HEK293 (cell line): ENCODE results near the gene ZFP91.
A peak's percentile ranks its signal among the peaks of the same experiment; 100 is the strongest.

Experiments used
- GFI1B ChIP-seq: fragments of 450-650 bp; formaldehyde crosslinking; IDR thresholded peaks from 2 replicates; pipeline ENCODE4 v1.5.1; 2016; ENCODE audit warnings: missing biosample characterization, missing genetic modification characterization
- GLI2 ChIP-seq: fragments of 450-650 bp; formaldehyde crosslinking; IDR thresholded peaks from 2 replicates; pipeline ENCODE4; 2017; ENCODE audit warnings: missing biosample characterization, missing genetic modification characterization, low read depth, borderline replicate concordance
- GLIS1 ChIP-seq: fragments of 450-650 bp; formaldehyde crosslinking; IDR thresholded peaks from 2 replicates; pipeline ENCODE4 v1.5.1; 2016; ENCODE audit warnings: missing biosample characterization, missing genetic modification characterization
- HOXC10 ChIP-seq: sonication (generic); formaldehyde crosslinking; IDR thresholded peaks from 2 replicates; pipeline ENCODE4 v1.8.1; 2023; ENCODE audit warnings: mild to moderate bottlenecking, missing genetic modification reagents
- IKZF3 ChIP-seq: fragments of 450-650 bp; IDR thresholded peaks from 2 replicates; pipeline ENCODE4 v1.5.0; 2018; ENCODE audit warnings: missing biosample characterization, mild to moderate bottlenecking, missing genetic modification characterization, moderate library complexity
- KLF10 ChIP-seq: fragments of 450-650 bp; IDR thresholded peaks from 2 replicates; pipeline ENCODE4 v1.5.1; 2018; ENCODE audit warnings: missing biosample characterization, mild to moderate bottlenecking, missing genetic modification characterization
- RBAK ChIP-seq: fragments of 450-650 bp; formaldehyde crosslinking; IDR thresholded peaks from 2 replicates; pipeline ENCODE4 v1.5.1; 2016; ENCODE audit warnings: missing biosample characterization, missing genetic modification characterization
- SETDB1 ChIP-seq: IDR thresholded peaks from one replicate; pipeline ENCODE4 v1.6.1; 2017; ENCODE audit warnings: mild to moderate bottlenecking, low read length, moderate library complexity, mixed read lengths; ENCODE audit not compliant: insufficient read length
- SP2 ChIP-seq: fragments of 450-650 bp; formaldehyde crosslinking; IDR thresholded peaks from 2 replicates; pipeline ENCODE4 v1.5.1; 2016; ENCODE audit warnings: missing biosample characterization, missing genetic modification characterization
- TCF7L2 ChIP-seq: IDR thresholded peaks from 2 replicates; pipeline ENCODE4 v1.6.1; 2011; ENCODE audit warnings: low read depth, mild to moderate bottlenecking, inconsistent platforms, low read length, moderate library complexity, borderline replicate concordance
- YY1 ChIP-seq: fragments of 450-650 bp; formaldehyde crosslinking; IDR thresholded peaks from 2 replicates; pipeline ENCODE4 v1.5.1; 2018; ENCODE audit warnings: missing biosample characterization, missing genetic modification characterization
- ZBTB7A ChIP-seq: fragments of 450-650 bp; formaldehyde crosslinking; IDR thresholded peaks from 2 replicates; pipeline ENCODE4 v1.5.1; 2016; ENCODE audit warnings: low read depth, missing biosample characterization, missing genetic modification characterization
- ZNF155 ChIP-seq: fragments of 450-650 bp; formaldehyde crosslinking; IDR thresholded peaks from 2 replicates; pipeline ENCODE4 v1.5.1; 2016; ENCODE audit warnings: missing biosample characterization, missing genetic modification characterization
- ZNF174 ChIP-seq: fragments of 450-650 bp; formaldehyde crosslinking; IDR thresholded peaks from 2 replicates; pipeline ENCODE4 v1.5.0; 2017; ENCODE audit warnings: missing biosample characterization, mild to moderate bottlenecking, missing genetic modification characterization
- ZNF211 ChIP-seq: fragments of 450-650 bp; formaldehyde crosslinking; IDR thresholded peaks from 2 replicates; pipeline ENCODE4 v1.5.1; 2016; ENCODE audit warnings: low read depth, missing biosample characterization, missing genetic modification characterization
- ZNF324 ChIP-seq: fragments of 450-650 bp; formaldehyde crosslinking; IDR thresholded peaks from 2 replicates; pipeline ENCODE4 v1.5.1; 2016; ENCODE audit warnings: missing biosample characterization, missing genetic modification characterization
- ZNF433 ChIP-seq: fragments of 450-650 bp; formaldehyde crosslinking; IDR thresholded peaks from 2 replicates; pipeline ENCODE4 v1.5.1; 2016; ENCODE audit warnings: missing biosample characterization, missing genetic modification characterization, low read depth
- ZNF549 ChIP-seq: fragments of 450-650 bp; IDR thresholded peaks from 2 replicates; pipeline ENCODE4 v1.5.1; 2018; ENCODE audit warnings: missing biosample characterization, missing genetic modification characterization, mild to moderate bottlenecking, inconsistent platforms, moderate library complexity
- ZNF558 ChIP-seq: fragments of 450-650 bp; formaldehyde crosslinking; IDR thresholded peaks from 2 replicates; pipeline ENCODE4 v1.5.1; 2016; ENCODE audit warnings: missing biosample characterization, missing genetic modification characterization
- ZNF621 ChIP-seq: fragments of 450-650 bp; formaldehyde crosslinking; IDR thresholded peaks from 2 replicates; pipeline ENCODE4 v1.5.1; 2017; ENCODE audit warnings: missing biosample characterization, missing genetic modification characterization
- ZNF623 ChIP-seq: fragments of 450-650 bp; formaldehyde crosslinking; IDR thresholded peaks from 2 replicates; pipeline ENCODE4 v1.5.1; 2016; ENCODE audit warnings: missing biosample characterization, missing genetic modification characterization
- ZNF707 ChIP-seq: fragments of 450-650 bp; formaldehyde crosslinking; IDR thresholded peaks from 2 replicates; pipeline ENCODE4 v1.5.1; 2016; ENCODE audit warnings: missing biosample characterization, missing genetic modification characterization
- ZNF747 ChIP-seq: fragments of 450-650 bp; formaldehyde crosslinking; IDR thresholded peaks from 2 replicates; pipeline ENCODE4 v1.5.1; 2016; ENCODE audit warnings: missing biosample characterization, missing genetic modification characterization
- ZNF777 ChIP-seq: fragments of 450-650 bp; formaldehyde crosslinking; IDR thresholded peaks from 2 replicates; pipeline ENCODE4 v1.5.1; 2017; ENCODE audit warnings: missing biosample characterization, missing genetic modification characterization, borderline replicate concordance
- ZSCAN16 ChIP-seq: fragments of 450-650 bp; formaldehyde crosslinking; IDR thresholded peaks from 2 replicates; pipeline ENCODE4 v1.5.1; 2016; ENCODE audit warnings: missing biosample characterization, missing genetic modification characterization
- TF ChIP-seq, protein P1 (sequence below): fragments of 450-650 bp; formaldehyde crosslinking; IDR thresholded peaks from 2 replicates; pipeline ENCODE4 v1.5.1; 2016; ENCODE audit warnings: missing biosample characterization, missing genetic modification characterization
- TF ChIP-seq, protein P2 (sequence below): fragments of 450-650 bp; formaldehyde crosslinking; IDR thresholded peaks from 2 replicates; pipeline ENCODE4 v1.5.1; 2017; ENCODE audit warnings: missing biosample characterization, missing genetic modification characterization
- TF ChIP-seq, protein P3 (sequence below): fragments of 450-650 bp; formaldehyde crosslinking; IDR thresholded peaks from 2 replicates; pipeline ENCODE4 v1.5.1; 2016; ENCODE audit warnings: missing biosample characterization, missing genetic modification characterization
- TF ChIP-seq, protein P4 (sequence below): fragments of 450-650 bp; formaldehyde crosslinking; IDR thresholded peaks from 2 replicates; pipeline ENCODE4 v1.5.1; 2016; ENCODE audit warnings: missing biosample characterization, missing genetic modification characterization
- TF ChIP-seq, protein P5 (sequence below): fragments of 450-650 bp; formaldehyde crosslinking; IDR thresholded peaks from 2 replicates; pipeline ENCODE4 v1.5.1; 2017; ENCODE audit warnings: missing biosample characterization, missing genetic modification characterization
- TF ChIP-seq, protein P6 (sequence below): fragments of 450-650 bp; formaldehyde crosslinking; IDR thresholded peaks from 2 replicates; pipeline ENCODE4 v1.5.1; 2016; ENCODE audit warnings: missing biosample characterization, missing genetic modification characterization

ZFP91 gene

DNA sequence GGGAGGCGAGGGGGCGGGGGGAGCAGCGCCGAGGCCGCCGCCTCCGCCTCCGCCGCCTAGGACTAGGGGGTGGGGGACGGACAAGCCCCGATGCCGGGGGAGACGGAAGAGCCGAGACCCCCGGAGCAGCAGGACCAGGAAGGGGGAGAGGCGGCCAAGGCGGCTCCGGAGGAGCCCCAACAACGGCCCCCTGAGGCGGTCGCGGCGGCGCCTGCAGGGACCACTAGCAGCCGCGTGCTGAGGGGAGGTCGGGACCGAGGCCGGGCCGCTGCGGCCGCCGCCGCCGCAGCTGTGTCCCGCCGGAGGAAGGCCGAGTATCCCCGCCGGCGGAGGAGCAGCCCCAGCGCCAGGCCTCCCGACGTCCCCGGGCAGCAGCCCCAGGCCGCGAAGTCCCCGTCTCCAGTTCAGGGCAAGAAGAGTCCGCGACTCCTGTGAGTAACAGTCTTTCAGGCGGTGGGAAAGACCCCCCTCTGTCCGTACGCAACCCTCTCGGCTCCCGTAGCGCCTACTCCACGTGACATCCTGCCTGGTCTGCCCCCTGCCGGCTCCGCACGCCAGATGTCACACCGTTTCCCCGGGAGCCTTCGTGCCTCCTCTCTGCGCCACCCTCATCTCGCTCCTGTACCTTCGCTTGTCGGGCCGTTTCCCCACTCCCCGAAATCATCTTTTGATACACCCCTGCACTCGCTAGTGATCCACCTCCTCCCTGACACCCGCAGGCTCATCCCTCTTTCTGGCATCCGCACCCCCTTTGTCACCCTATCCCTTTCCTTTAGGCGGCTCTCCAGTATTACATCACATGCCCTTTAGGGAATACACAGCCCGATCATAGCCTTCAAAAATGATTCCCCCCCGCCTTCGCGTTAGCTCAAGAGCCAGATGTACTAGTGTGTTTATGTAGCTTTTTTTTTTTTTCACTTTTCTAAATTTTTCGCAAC lies 598 bp downstream of the ZFP91 start (continued):
- TF ChIP-seq, protein P1, sequence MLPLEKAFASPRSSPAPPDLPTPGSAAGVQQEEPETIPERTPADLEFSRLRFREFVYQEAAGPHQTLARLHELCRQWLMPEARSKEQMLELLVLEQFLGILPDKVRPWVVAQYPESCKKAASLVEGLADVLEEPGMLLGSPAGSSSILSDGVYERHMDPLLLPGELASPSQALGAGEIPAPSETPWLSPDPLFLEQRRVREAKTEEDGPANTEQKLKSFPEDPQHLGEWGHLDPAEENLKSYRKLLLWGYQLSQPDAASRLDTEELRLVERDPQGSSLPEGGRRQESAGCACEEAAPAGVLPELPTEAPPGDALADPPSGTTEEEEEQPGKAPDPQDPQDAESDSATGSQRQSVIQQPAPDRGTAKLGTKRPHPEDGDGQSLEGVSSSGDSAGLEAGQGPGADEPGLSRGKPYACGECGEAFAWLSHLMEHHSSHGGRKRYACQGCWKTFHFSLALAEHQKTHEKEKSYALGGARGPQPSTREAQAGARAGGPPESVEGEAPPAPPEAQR (tag by site-specific recombination): no peak
- TF ChIP-seq ZNF155 (tag by site-specific recombination) (no peak), ZNF211 (tag by site-specific recombination) (no peak), RBAK (tag by site-specific recombination) (no peak), HOXC10 (CRISPR knock-in tag) (no peak), ZNF433 (no peak), ZSCAN16 (tag by site-specific recombination) (no peak), ZNF623 (tag by site-specific recombination) (no peak), TCF7L2 (no peak), ZNF558 (tag by site-specific recombination) (0 out of 2 replicates have a peak, but pooled peaks have one; percentile 29), ZBTB7A (tag by site-specific recombination) (peak; percentile 29; the same call in 1 of the 2 replicates), IKZF3 (tag by site-specific recombination) (peak; percentile 73; the same call in 1 of the 2 replicates), ZNF621 (tag by site-specific recombination) (no peak), KLF10 (tag by site-specific recombination) (peak; percentile 27; the same call in 1 of the 2 replicates), ZNF777 (tag by site-specific recombination) (no peak), GFI1B (tag by site-specific recombination) (no peak), GLIS1 (tag by site-specific recombination) (peak; percentile 93), ZNF324 (tag by site-specific recombination) (peak; percentile 71), SETDB1 (no peak), ZNF747 (tag by site-specific recombination) (no peak), ZNF174 (no peak), GLI2 (tag by site-specific recombination) (no peak), SP2 (peak; percentile 60), ZNF549 (tag by site-specific recombination) (no peak), YY1 (tag by site-specific recombination) (0 out of 2 replicates have a peak, but pooled peaks have one; percentile 20), ZNF707 (tag by site-specific recombination) (no peak)
- TF ChIP-seq, protein P2, sequence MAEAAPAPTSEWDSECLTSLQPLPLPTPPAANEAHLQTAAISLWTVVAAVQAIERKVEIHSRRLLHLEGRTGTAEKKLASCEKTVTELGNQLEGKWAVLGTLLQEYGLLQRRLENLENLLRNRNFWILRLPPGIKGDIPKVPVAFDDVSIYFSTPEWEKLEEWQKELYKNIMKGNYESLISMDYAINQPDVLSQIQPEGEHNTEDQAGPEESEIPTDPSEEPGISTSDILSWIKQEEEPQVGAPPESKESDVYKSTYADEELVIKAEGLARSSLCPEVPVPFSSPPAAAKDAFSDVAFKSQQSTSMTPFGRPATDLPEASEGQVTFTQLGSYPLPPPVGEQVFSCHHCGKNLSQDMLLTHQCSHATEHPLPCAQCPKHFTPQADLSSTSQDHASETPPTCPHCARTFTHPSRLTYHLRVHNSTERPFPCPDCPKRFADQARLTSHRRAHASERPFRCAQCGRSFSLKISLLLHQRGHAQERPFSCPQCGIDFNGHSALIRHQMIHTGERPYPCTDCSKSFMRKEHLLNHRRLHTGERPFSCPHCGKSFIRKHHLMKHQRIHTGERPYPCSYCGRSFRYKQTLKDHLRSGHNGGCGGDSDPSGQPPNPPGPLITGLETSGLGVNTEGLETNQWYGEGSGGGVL (tag by site-specific recombination): no peak
- TF ChIP-seq, protein P3, sequence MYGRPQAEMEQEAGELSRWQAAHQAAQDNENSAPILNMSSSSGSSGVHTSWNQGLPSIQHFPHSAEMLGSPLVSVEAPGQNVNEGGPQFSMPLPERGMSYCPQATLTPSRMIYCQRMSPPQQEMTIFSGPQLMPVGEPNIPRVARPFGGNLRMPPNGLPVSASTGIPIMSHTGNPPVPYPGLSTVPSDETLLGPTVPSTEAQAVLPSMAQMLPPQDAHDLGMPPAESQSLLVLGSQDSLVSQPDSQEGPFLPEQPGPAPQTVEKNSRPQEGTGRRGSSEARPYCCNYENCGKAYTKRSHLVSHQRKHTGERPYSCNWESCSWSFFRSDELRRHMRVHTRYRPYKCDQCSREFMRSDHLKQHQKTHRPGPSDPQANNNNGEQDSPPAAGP: peak; percentile 71
- TF ChIP-seq, protein P4, sequence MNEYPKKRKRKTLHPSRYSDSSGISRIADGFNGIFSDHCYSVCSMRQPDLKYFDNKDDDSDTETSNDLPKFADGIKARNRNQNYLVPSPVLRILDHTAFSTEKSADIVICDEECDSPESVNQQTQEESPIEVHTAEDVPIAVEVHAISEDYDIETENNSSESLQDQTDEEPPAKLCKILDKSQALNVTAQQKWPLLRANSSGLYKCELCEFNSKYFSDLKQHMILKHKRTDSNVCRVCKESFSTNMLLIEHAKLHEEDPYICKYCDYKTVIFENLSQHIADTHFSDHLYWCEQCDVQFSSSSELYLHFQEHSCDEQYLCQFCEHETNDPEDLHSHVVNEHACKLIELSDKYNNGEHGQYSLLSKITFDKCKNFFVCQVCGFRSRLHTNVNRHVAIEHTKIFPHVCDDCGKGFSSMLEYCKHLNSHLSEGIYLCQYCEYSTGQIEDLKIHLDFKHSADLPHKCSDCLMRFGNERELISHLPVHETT (tag by site-specific recombination): peak; percentile 73; the same call in 1 of the 2 replicates
- TF ChIP-seq, protein P5, sequence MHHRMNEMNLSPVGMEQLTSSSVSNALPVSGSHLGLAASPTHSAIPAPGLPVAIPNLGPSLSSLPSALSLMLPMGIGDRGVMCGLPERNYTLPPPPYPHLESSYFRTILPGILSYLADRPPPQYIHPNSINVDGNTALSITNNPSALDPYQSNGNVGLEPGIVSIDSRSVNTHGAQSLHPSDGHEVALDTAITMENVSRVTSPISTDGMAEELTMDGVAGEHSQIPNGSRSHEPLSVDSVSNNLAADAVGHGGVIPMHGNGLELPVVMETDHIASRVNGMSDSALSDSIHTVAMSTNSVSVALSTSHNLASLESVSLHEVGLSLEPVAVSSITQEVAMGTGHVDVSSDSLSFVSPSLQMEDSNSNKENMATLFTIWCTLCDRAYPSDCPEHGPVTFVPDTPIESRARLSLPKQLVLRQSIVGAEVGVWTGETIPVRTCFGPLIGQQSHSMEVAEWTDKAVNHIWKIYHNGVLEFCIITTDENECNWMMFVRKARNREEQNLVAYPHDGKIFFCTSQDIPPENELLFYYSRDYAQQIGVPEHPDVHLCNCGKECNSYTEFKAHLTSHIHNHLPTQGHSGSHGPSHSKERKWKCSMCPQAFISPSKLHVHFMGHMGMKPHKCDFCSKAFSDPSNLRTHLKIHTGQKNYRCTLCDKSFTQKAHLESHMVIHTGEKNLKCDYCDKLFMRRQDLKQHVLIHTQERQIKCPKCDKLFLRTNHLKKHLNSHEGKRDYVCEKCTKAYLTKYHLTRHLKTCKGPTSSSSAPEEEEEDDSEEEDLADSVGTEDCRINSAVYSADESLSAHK (tag by site-specific recombination): peak; percentile 39; the same call in 1 of the 2 replicates
- TF ChIP-seq, protein P6, sequence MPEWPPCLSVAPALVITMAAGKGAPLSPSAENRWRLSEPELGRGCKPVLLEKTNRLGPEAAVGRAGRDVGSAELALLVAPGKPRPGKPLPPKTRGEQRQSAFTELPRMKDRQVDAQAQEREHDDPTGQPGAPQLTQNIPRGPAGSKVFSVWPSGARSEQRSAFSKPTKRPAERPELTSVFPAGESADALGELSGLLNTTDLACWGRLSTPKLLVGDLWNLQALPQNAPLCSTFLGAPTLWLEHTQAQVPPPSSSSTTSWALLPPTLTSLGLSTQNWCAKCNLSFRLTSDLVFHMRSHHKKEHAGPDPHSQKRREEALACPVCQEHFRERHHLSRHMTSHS (tag by site-specific recombination): no peak
